ENCODE data around the gene FMN2.

FMN2 gene

GRCh38 chr1:240441669-240442068, 350.0 kb downstream of the FMN2 start:
- no peak for DNase-seq

GRCh38 chr1:240445369-240445768, 353.7 kb downstream of the FMN2 start:
- DNase-seq, result no peak

GRCh38 chr1:240455228-240455821, 363.6 kb downstream of the FMN2 start:
- peak in 1 of 2 experiments; percentile 0 for DNase-seq

- DNase-seq, result no peak
Measured at GRCh38 chr1:240457203-240457602, 365.5 kb downstream of the FMN2 start.

GRCh38 chr1:240462277-240462676, 370.6 kb downstream of the FMN2 start:
- DNase-seq, result no peak

GRCh38 chr1:240462766-240463395, 371.2 kb downstream of the FMN2 start:
- DNase-seq, result no peak

GRCh38 chr1:240464099-240464498, 372.4 kb downstream of the FMN2 start:
- DNase-seq, result no peak

- DNase-seq, result no peak
Measured at GRCh38 chr1:240465531-240465940, 373.9 kb downstream of the FMN2 start.

GRCh38 chr1:240466509-240466908, 374.8 kb downstream of the FMN2 start:
- no peak for DNase-seq

- no peak for DNase-seq
Measured at GRCh38 chr1:240467895-240468294, 376.2 kb downstream of the FMN2 start.

GRCh38 chr1:240468656-240469055, 377.0 kb downstream of the FMN2 start:
- DNase-seq, result no peak

- no peak for DNase-seq
Measured at GRCh38 chr1:240474133-240474614, 382.5 kb downstream of the FMN2 start.

- DNase-seq, result no peak
Measured at GRCh38 chr1:240475832-240476231, 384.1 kb downstream of the FMN2 start.

GRCh38 chr1:240478536-240478935, 386.9 kb downstream of the FMN2 start:
- DNase-seq, result no peak

GRCh38 chr1:240484804-240485443, 393.2 kb downstream of the FMN2 start:
- no peak for DNase-seq

GRCh38 chr1:240486611-240487010, 394.9 kb downstream of the FMN2 start:
- no peak for DNase-seq

GRCh38 chr1:240487493-240487892, 395.8 kb downstream of the FMN2 start:
- DNase-seq, result no peak

GRCh38 chr1:240491156-240491555, 399.5 kb downstream of the FMN2 start:
- no peak for DNase-seq

GRCh38 chr1:240491796-240492195, 400.1 kb downstream of the FMN2 start:
- DNase-seq, result no peak

- no peak for DNase-seq
Measured at GRCh38 chr1:240492832-240493440, 401.3 kb downstream of the FMN2 start.

GRCh38 chr1:240495601-240496000, 403.9 kb downstream of the FMN2 start:
- no peak for DNase-seq

GRCh38 chr1:240496356-240496755, 404.7 kb downstream of the FMN2 start:
- no peak for DNase-seq

GRCh38 chr1:240496941-240497340, 405.3 kb downstream of the FMN2 start:
- DNase-seq, result no peak

GRCh38 chr1:240497908-240498307, 406.2 kb downstream of the FMN2 start:
- DNase-seq, result no peak
